IMR-90 (cell line): ENCODE data around the gene RAD51. TPM values are rescaled to one million over a fixed set of nuclear protein-coding genes. Genes with fewer than 3 reads are reported as not detected.

Experiments
- ATAC-seq: fragments of 200-7000 bp; cut with Tn5 transposase; 2 replicates; pipeline ENCODE4 v1.9.1; 2020; ENCODE audit warnings: low read depth, mild to moderate bottlenecking, moderate library complexity
- BruUV-seq: library from RNA; stranded (reverse); fragments of 400-500 nt; replicated peaks from 2 replicates; lab custom pipeline; 2021; lab: Mats Ljungman, UMichigan
- CTCF ChIA-PET: fragments of 300-600 bp; formaldehyde crosslinking; extraction: SDS; loops from one replicate; lab custom pipeline; 2021; ENCODE audit warnings: antibody characterized with exemption; lab: Yijun Ruan, JAX
- POLR2A ChIA-PET: fragments of 300-600 bp; sonication (Branson Sonifier 250); formaldehyde crosslinking; loops from one replicate; lab custom pipeline; 2022; ENCODE audit warnings: antibody characterized with exemption; ENCODE audit not compliant: unreplicated experiment; lab: Charles Lee
- DNase-seq: peaks from one replicate; pipeline ENCODE4 v3.0.0; 2013
- H2AFZ ChIP-seq: replicated peaks from 2 replicates; pipeline ENCODE3; 2013; ENCODE audit warnings: low read length, mild to moderate bottlenecking; ENCODE audit not compliant: poor library complexity
- H2AK5ac ChIP-seq: 2 replicates; pipeline ENCODE4 v1.6.1; 2013; ENCODE audit warnings: low read depth, low read length, inconsistent platforms
- H2AK9ac ChIP-seq: replicated peaks from 2 replicates; pipeline ENCODE3; 2013; ENCODE audit warnings: mild to moderate bottlenecking, low read depth, low read length, moderate library complexity; ENCODE audit not compliant: poor library complexity
- H2BK120ac ChIP-seq: 2 replicates; pipeline ENCODE4 v1.6.1; 2013; ENCODE audit warnings: low read depth, low read length, inconsistent platforms
- H2BK15ac ChIP-seq: 3 replicates; pipeline ENCODE4 v1.6.1; 2013; ENCODE audit warnings: low read depth, low read length, inconsistent platforms
- H2BK20ac ChIP-seq: 2 replicates; pipeline ENCODE4 v1.6.1; 2013; ENCODE audit warnings: low read depth, mild to moderate bottlenecking, inconsistent platforms, low read length, moderate library complexity
- H2BK5ac ChIP-seq: 2 replicates; pipeline ENCODE4 v1.6.1; 2013; ENCODE audit warnings: mild to moderate bottlenecking, low read depth, low read length, inconsistent platforms; ENCODE audit not compliant: poor library complexity, severe bottlenecking
- H3K14ac ChIP-seq: replicated peaks from 2 replicates; pipeline ENCODE4 v1.6.1; 2013; ENCODE audit warnings: low read depth, low read length, inconsistent platforms
- H3K18ac ChIP-seq: 2 replicates; pipeline ENCODE4 v1.6.1; 2013; ENCODE audit warnings: low read depth, low read length, control low read depth
- H3K23ac ChIP-seq: 2 replicates; pipeline ENCODE4 v1.6.1; 2013; ENCODE audit warnings: low read depth, low read length, inconsistent platforms
- H3K27ac ChIP-seq: 2 replicates; pipeline ENCODE4 v1.5.1; 2013; ENCODE audit warnings: mild to moderate bottlenecking, control low read depth, low read length; ENCODE audit not compliant: insufficient read depth
- H3K27me3 ChIP-seq: 2 replicates; pipeline ENCODE4 v1.6.1; 2013; ENCODE audit warnings: low read length; ENCODE audit not compliant: control insufficient read depth, insufficient read depth
- H3K36me3 ChIP-seq: 2 replicates; pipeline ENCODE4 v1.6.1; 2013; ENCODE audit warnings: low read length, mixed read lengths; ENCODE audit not compliant: control insufficient read depth, insufficient read depth
- H3K4ac ChIP-seq: 2 replicates; pipeline ENCODE4 v1.6.1; 2013; ENCODE audit warnings: low read depth, low read length, inconsistent platforms
- H3K4me1 ChIP-seq: 2 replicates; pipeline ENCODE4 v1.6.1; 2013; ENCODE audit warnings: low read length, mixed read lengths; ENCODE audit not compliant: control insufficient read depth, insufficient read depth
- H3K4me2 ChIP-seq: 2 replicates; pipeline ENCODE4 v1.6.1; 2013; ENCODE audit warnings: low read depth, mild to moderate bottlenecking, control low read depth, low read length, moderate library complexity
- H3K4me3 ChIP-seq: 2 replicates; pipeline ENCODE4 v1.5.1; 2013; ENCODE audit warnings: low read depth, mild to moderate bottlenecking, control low read depth, low read length, moderate library complexity; ENCODE audit not compliant: insufficient read depth
- H3K56ac ChIP-seq: 2 replicates; pipeline ENCODE4 v1.6.1; 2013; ENCODE audit warnings: low read length, inconsistent platforms; ENCODE audit not compliant: insufficient read depth; ENCODE audit errors: extremely low read depth
- H3K79me1 ChIP-seq, 2 experiments: 2 replicates each; pipeline ENCODE4 v1.6.1; 2013; ENCODE audit warnings: low read length in 2 of 2, inconsistent platforms in 1 of 2, low read depth in 1 of 2
- H3K9ac ChIP-seq: 2 replicates; pipeline ENCODE4 v1.6.1; 2013; ENCODE audit warnings: low read depth, low read length, control low read depth
- H3K9me1 ChIP-seq: 2 replicates; pipeline ENCODE4 v1.6.1; 2013; ENCODE audit warnings: low read length, inconsistent platforms; ENCODE audit not compliant: insufficient read depth
- H3K9me3 ChIP-seq: 2 replicates; pipeline ENCODE4 v1.6.1; 2013; ENCODE audit warnings: low read length; ENCODE audit not compliant: control insufficient read depth, insufficient read depth
- H4K20me1 ChIP-seq: 2 replicates; pipeline ENCODE4 v1.6.1; 2013; ENCODE audit warnings: low read length, inconsistent platforms; ENCODE audit not compliant: insufficient read depth
- H4K5ac ChIP-seq: 2 replicates; pipeline ENCODE4 v1.6.1; 2013; ENCODE audit warnings: mild to moderate bottlenecking, low read depth, low read length, control low read depth
- H4K8ac ChIP-seq, 2 experiments: 2 replicates each; pipeline ENCODE4 v1.6.1; 2013; ENCODE audit warnings: low read depth in 2 of 2, low read length in 2 of 2, control low read depth in 1 of 2, inconsistent platforms in 1 of 2
- H4K91ac ChIP-seq: 2 replicates; pipeline ENCODE4 v1.6.1; 2013; ENCODE audit warnings: low read depth, low read length, inconsistent platforms; ENCODE audit not compliant: insufficient read depth
- BHLHE40 ChIP-seq: fragments of 150-350 bp; IDR thresholded peaks from 2 replicates; pipeline ENCODE4 v1.6.1; 2016; ENCODE audit warnings: mild to moderate bottlenecking, low read depth, low read length
- CEBPB ChIP-seq: IDR thresholded peaks from 2 replicates; pipeline ENCODE4 v1.6.1; 2012; ENCODE audit warnings: low read depth, low read length, improper control_type of control experiment
- CHD1 ChIP-seq: IDR thresholded peaks from 2 replicates; pipeline ENCODE4 v1.6.1; 2012; ENCODE audit warnings: low read depth, low read length, improper control_type of control experiment
- CTCF ChIP-seq: conservative IDR thresholded peaks from 2 replicates; pipeline ENCODE4 v1.5.1; 2012; ENCODE audit warnings: mild to moderate bottlenecking, low read depth, low read length, improper control_type of control experiment
- FOS ChIP-seq: fragments of 150-350 bp; IDR thresholded peaks from 2 replicates; pipeline ENCODE4 v1.6.1; 2016; ENCODE audit warnings: low read depth, low read length
- MAFK ChIP-seq: IDR thresholded peaks from 2 replicates; pipeline ENCODE4 v1.6.1; 2012; ENCODE audit warnings: low read depth, low read length, improper control_type of control experiment
- MXI1 ChIP-seq: IDR thresholded peaks from 2 replicates; pipeline ENCODE4 v1.6.1; 2012; ENCODE audit warnings: low read depth, mild to moderate bottlenecking, low read length, moderate library complexity, borderline replicate concordance
- NFE2L2 ChIP-seq: fragments of 150-350 bp; IDR thresholded peaks from 2 replicates; pipeline ENCODE4 v1.6.1; 2016; ENCODE audit warnings: low read depth, mild to moderate bottlenecking, low read length
- POLR2A ChIP-seq: IDR thresholded peaks from 2 replicates; pipeline ENCODE4 v1.6.1; 2012; ENCODE audit warnings: mild to moderate bottlenecking, low read depth, low read length
- RAD21 ChIP-seq: IDR thresholded peaks from 2 replicates; pipeline ENCODE4 v1.6.1; 2012; ENCODE audit warnings: low read length, improper control_type of control experiment
- RCOR1 ChIP-seq: IDR thresholded peaks from 2 replicates; pipeline ENCODE4 v1.6.1; 2012; ENCODE audit warnings: mild to moderate bottlenecking, low read length, improper control_type of control experiment; ENCODE audit not compliant: insufficient replicate concordance
- RFX5 ChIP-seq: IDR thresholded peaks from 2 replicates; pipeline ENCODE4 v1.8.0; 2012; ENCODE audit warnings: low read depth, mild to moderate bottlenecking, low read length, moderate library complexity
- SMC3 ChIP-seq: fragments of 150-350 bp; IDR thresholded peaks from 2 replicates; pipeline ENCODE4 v1.6.1; 2016; ENCODE audit warnings: low read depth, mild to moderate bottlenecking, antibody characterized with exemption, low read length, moderate library complexity
- USF2 ChIP-seq: fragments of 150-350 bp; IDR thresholded peaks from 2 replicates; pipeline ENCODE4 v1.6.1; 2017; ENCODE audit warnings: mild to moderate bottlenecking, antibody characterized with exemption, low read length, low read depth
- WGBS, 2 experiments: methylation state at CpG; one replicate each; pipeline versions ENCODE4 v1.1.5 to v1.1.7; 2013; ENCODE audit warnings: missing lambda C conversion rate in 2 of 2; ENCODE audit not compliant: insufficient read length in 1 of 2; ENCODE audit errors: extremely low coverage in 2 of 2; 5-methylcytosine and 5-hydroxymethylcytosine counted together
- dilution Hi-C: fragments of 300-500 bp; cut with HindIII; formaldehyde crosslinking; loops from one replicate; pipeline ENCODE4 v1.14.3; 2018; ENCODE audit warnings: low sequenced_read_pairs; ENCODE audit not compliant: unreplicated experiment
- in situ Hi-C: fragments of 300-500 bp; cut with MboI; formaldehyde crosslinking; loops from 3 replicates; pipeline ENCODE4 v1.14.3; 2019; ENCODE audit warnings: low sequenced_read_pairs, inconsistent platforms, mixed read lengths
- intact Hi-C: fragments of 100-400 bp; cut with micrococcal nuclease; formaldehyde crosslinking; loops from 2 replicates; pipeline ENCODE4 v1.10.0; 2022
- polyA plus RNA-seq, 3 experiments: library from polyadenylated mRNA; depleted of rRNA; stranded (reverse); fragments of >200 nt; gene quantifications; 2 replicates each; pipeline ENCODE4 v1.2.3, GENCODE V29; 2012; ENCODE audit warnings: low replicate concordance in 1 of 3
- total RNA-seq: library from RNA; depleted of rRNA; stranded (reverse); fragments of >200 nt; gene quantifications from 2 replicates; pipeline ENCODE4 v1.2.3, GENCODE V29; 2012

The RAD51 gene
- total and polyA plus RNA-seq, 2 of the 4 experiments (the other 2 are of a cell fraction): 6.8 to 8.4 TPM

GRCh38 chr15:40755812-40756208 lies 60.8 kb downstream of the RAD51 start:
- Histone ChIP-seq H3K4me2 (peak overlapping the region; percentile 74), H2AFZ (peak overlapping the region; percentile 77), H3K9me1 (no peaks in the 10 kb centered on the region), H3K27me3 (no peaks in the 10 kb centered on the region; the same call in 1 of the 2 replicates), H3K18ac (no peak overlapping the region), H2BK15ac (no peak overlapping the region), H4K8ac (peak overlapping the region; percentile 87 to 96), H3K9ac (peak overlapping the region; percentile 92), H3K4me3 (no peak overlapping the region; the same call in 1 of the 2 replicates), H3K27ac (no peak overlapping the region; the same call in 1 of the 2 replicates), H2BK120ac (no peak overlapping the region), H3K56ac (peak overlapping the region; percentile 87; the same call in 1 of the 2 replicates), H2BK5ac (no peak overlapping the region), H3K79me1 (peaks cover 6 to 29% of the 10 kb centered on the region in 2 experiments; a peak in 3 of 4 replicates), H2BK20ac (no peak overlapping the region), H3K23ac (no peak overlapping the region), H4K20me1 (no peaks in the 10 kb centered on the region), H3K36me3 (peaks cover 11% of the 10 kb centered on the region), H2AK5ac (no peak overlapping the region), H3K4me1 (peaks cover 1% of the 10 kb centered on the region; the same call in 1 of the 2 replicates), H2AK9ac (peak overlapping the region; percentile 33), H3K9me3 (no peaks in the 10 kb centered on the region), H3K14ac (no peak overlapping the region), H3K4ac (peak overlapping the region; percentile 80; the same call in 1 of the 2 replicates), H4K5ac (no peak overlapping the region), H4K91ac (no peak overlapping the region)
- intact Hi-C loops (no loop called here), dilution Hi-C loops (no loop called here), in situ Hi-C loops (no loop called here)
- DNase-seq (no peak), ATAC-seq (no peak)
- no TSS peak for BruUV-seq
- no peak for TF ChIP-seq CTCF
- no peak for TF ChIP-seq NFE2L2
- TF ChIP-seq MXI1: no peak
- no peak for TF ChIP-seq USF2
- TF ChIP-seq SMC3: no peak
- no peak for TF ChIP-seq CHD1
- TF ChIP-seq CEBPB: no peak
- no peak for TF ChIP-seq POLR2A
- TF ChIP-seq RFX5: no peak
- no peak for TF ChIP-seq RCOR1
- no peak for TF ChIP-seq MAFK
- no peak for TF ChIP-seq RAD21
- TF ChIP-seq FOS: no peak
- TF ChIP-seq BHLHE40: no peak
- ChIA-PET CTCF (interaction anchor here (0.6 kb wide), 2 partner anchors 103 to 105 kb away, joined by 3 read pairs; no protein-coding TSS in a partner anchor), POLR2A (no interaction called here)
- 92% methylated on average over 5 of the region's 10 CpGs; no CpG with 5 or more reads in 1 of the 2 experiments for WGBS, 2 experiments
